ENCODE measurements around the gene CFAP97D2.
"Not testable (repeated sequence)": the region's sequence is repeated elsewhere in the genome, so short reads cannot be mapped to it uniquely, and the experiment has no call there.

The CFAP97D2 gene

GRCh38 chr13:114237415-114238112 lies 58.5 kb downstream of the CFAP97D2 start:
- no peak overlapping the region for H3K4me3 ChIP-seq (ENCODE audit: low read depth, low read length)
- DNase-seq (ENCODE audit: low read depth): no peak
- TF ChIP-seq, protein P1, sequence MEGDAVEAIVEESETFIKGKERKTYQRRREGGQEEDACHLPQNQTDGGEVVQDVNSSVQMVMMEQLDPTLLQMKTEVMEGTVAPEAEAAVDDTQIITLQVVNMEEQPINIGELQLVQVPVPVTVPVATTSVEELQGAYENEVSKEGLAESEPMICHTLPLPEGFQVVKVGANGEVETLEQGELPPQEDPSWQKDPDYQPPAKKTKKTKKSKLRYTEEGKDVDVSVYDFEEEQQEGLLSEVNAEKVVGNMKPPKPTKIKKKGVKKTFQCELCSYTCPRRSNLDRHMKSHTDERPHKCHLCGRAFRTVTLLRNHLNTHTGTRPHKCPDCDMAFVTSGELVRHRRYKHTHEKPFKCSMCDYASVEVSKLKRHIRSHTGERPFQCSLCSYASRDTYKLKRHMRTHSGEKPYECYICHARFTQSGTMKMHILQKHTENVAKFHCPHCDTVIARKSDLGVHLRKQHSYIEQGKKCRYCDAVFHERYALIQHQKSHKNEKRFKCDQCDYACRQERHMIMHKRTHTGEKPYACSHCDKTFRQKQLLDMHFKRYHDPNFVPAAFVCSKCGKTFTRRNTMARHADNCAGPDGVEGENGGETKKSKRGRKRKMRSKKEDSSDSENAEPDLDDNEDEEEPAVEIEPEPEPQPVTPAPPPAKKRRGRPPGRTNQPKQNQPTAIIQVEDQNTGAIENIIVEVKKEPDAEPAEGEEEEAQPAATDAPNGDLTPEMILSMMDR (conservative IDR thresholded peaks at IDR 0.05; ENCODE audit: low read depth, low read length): no peak

GRCh38 chr13:114241918-114242317 lies 62.9 kb downstream of the CFAP97D2 start:
- TF ChIP-seq, protein P1 (conservative IDR thresholded peaks at IDR 0.05; ENCODE audit: low read depth, low read length): no peak
- no peak overlapping the region for H3K4me3 ChIP-seq (ENCODE audit: low read depth, low read length)
- no peak for DNase-seq (ENCODE audit: low read depth)

GRCh38 chr13:114243971-114244370 lies 64.9 kb downstream of the CFAP97D2 start:
- no peak overlapping the region for H3K4me3 ChIP-seq (ENCODE audit: low read depth, low read length)
- TF ChIP-seq, protein P1 (conservative IDR thresholded peaks at IDR 0.05; ENCODE audit: low read depth, low read length): no peak
- no peak for DNase-seq (ENCODE audit: low read depth)

DNA sequence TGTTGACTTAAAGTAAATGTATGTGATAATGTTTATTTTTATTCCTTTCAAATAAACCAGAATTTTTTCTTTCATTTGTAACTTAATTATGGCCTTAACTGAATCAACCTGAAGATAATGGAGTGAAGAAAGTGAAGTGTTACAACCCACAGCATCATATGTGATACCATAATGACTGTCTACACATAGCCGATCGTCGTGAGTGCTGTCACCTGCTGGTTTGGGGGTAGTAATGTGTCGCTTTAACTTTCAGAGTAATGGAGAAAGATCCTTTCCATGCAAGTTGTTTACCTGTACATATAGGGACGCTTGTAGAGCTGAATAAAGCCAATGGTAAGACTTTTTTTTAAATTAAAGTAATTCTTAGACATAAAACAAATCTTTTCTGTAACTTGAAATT lies 65.6 kb downstream of the CFAP97D2 start:
- no peak for DNase-seq (ENCODE audit: low read depth)
- no peak overlapping the region for H3K4me3 ChIP-seq (ENCODE audit: low read depth, low read length)
- TF ChIP-seq, protein P1 (conservative IDR thresholded peaks at IDR 0.05; ENCODE audit: low read depth, low read length): no peak

GRCh38 chr13:114248011-114248410 lies 69.0 kb downstream of the CFAP97D2 start:
- TF ChIP-seq, protein P1 (conservative IDR thresholded peaks at IDR 0.05; ENCODE audit: low read depth, low read length): no peak
- no peak overlapping the region for H3K4me3 ChIP-seq (ENCODE audit: low read depth, low read length)
- peak; percentile 46 for DNase-seq (ENCODE audit: low read depth)

- no peak overlapping the region for H3K4me3 ChIP-seq (ENCODE audit: low read depth, low read length)
- TF ChIP-seq, protein P1 (conservative IDR thresholded peaks at IDR 0.05; ENCODE audit: low read depth, low read length): no peak
- DNase-seq (ENCODE audit: low read depth): no peak
Measured at GRCh38 chr13:114249077-114249476, 70.0 kb downstream of the CFAP97D2 start.

GRCh38 chr13:114251639-114252440 lies 72.8 kb downstream of the CFAP97D2 start:
- H3K4me3 ChIP-seq (ENCODE audit: low read depth, low read length): not testable (repeated sequence)
- DNase-seq (ENCODE audit: low read depth): peak; percentile 21

Data from choroid plexus epithelial cell (primary cell).